HG02623 (cell line): Measurements from ENCODE around the gene MTURN.
"Not testable (repeated sequence)": the region's sequence is repeated elsewhere in the genome, so short reads cannot be mapped to it uniquely, and the experiment has no call there.

Experiments
- ATAC-seq: cut with Tn5 transposase; IDR thresholded peaks from one replicate; pipeline ENCODE4 v1.9.1; 2021; ENCODE audit warnings: moderate library complexity; ENCODE audit not compliant: unreplicated experiment

The MTURN gene

DNA sequence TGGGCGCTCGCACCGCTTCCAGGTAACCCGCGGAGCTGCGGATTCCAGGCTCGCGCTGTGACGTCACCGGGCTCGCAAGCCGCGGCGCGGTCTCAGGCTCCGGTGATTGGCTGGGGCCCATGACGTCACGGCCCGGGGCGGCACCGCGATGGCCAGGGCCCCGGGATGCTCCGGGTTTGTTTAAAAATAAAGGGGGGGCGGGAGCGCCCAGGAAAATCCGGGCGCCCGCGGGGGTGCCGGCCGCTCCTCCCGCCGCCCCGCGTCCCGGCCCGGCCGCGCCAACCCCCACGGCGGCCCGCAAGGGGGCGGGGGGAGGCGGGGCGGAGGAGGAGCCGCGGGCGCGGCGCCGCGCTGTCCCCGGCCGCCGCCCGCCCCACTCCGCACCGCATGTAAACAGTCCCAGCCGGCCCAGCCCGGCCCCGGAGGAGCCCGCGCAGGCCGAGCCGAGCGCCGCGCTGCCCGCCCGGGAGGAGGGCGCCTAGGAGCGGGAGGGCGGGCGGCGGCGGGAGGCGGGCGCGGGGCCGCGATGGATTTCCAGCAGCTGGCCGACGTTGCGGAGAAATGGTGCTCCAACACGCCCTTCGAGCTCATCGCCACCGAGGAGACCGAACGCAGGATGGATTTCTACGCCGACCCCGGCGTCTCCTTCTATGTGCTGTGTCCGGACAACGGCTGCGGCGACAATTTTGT, at the start of gene MTURN:
Gene MTURN (plus strand): TSS at position 376 of the 690 bp plus-strand sequence. CDS start 151 bp downstream, at position 527.
- ATAC-seq, result peak; percentile 84

DNA sequence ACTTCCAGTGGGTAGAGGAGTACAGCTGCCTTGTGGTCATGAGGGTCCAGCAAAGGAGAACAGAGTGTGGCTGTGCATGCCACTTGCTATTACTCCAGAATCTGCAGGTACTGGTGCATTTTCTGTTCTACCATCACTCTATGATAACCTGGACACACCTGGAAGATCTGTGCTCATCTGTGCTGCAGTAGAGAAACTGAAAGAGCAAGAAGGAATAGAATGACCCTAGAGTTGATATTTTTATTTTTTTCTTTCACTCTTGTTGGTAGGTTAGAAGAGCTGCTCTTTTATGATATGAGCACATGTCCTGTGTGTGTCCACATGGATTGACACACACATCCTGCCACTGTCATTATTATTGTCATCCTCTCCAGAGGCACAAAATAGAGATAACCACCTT, 48.3 kb upstream of the MTURN start:
- ATAC-seq, result no peak

DNA sequence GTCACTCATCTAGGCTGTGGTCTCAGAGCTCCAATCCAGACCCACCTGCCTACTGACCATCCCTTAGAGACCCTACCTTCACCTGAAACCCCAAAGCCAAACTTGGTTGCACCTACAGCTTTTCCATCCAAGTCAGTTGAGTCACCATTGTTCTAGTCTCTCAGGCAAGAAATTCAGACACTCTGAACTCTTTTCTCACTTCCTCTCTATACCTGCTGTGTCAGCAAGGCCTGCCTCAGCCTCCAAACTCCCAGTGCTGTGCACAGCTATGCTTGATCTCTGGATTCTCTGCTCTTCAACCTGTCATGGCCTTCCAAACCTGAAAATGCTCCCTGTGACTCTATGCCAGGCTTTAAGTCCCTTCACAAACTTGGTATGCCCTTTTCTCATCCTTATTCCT, 47.4 kb upstream of the MTURN start:
- ATAC-seq, result no peak

DNA sequence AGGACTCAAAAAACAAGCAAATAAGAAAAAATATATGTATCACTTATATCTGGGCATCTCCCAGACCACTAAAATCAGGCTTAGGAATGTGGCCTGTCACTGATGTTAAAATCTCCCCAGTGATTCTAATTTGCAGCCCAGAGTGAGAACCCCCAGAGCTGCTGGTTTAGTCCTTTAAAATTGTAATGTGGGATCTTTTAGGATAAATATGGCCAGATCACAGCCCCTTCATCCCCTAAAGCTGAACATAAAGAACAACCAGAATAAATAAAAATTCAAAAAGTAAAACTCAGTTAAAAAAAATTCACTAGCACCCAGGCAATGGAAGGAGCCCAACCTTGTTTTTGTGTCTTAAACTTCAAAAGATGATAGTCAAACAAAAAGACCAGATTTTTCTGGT, 46.4 kb upstream of the MTURN start:
- ATAC-seq, result no peak

DNA sequence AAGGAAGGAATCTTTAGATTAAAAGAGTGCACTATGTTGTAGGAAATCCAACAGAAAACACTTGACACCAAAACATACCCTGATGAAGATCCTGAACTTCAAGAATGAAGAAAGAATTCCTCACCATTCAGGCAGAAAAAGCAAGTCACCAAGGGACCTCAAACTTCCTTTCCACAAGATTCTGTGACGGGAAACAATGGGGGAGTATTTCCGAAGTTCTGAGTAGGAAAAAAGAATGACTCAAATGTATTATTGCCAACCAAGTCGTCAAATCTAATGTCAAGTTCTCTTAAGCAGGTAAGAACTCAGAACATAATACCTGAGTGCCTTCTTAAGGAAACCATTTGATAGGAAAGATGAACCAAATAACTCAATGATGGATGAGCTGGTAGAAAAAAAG, 44.7 kb upstream of the MTURN start:
- no peak for ATAC-seq

DNA sequence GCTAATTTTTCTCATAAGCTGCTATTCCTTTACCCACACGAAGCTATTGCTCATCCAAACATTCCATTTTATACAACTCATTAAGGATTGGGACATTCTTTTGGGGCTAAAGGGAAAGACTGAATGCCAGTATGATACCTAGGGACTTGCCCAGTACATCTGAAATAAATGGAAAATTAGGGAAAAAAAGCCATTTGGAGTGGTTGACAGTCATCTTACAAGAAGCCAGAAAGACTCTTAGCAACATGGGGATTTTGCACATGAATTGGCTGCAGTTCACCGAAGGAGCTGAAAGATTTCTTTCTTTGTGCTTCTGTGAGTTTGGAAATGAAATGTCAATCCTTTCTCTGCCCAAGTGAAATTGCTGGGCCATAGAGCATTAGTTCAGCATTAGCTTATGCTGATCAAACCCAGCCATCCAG, 43.3 kb upstream of the MTURN start:
- ATAC-seq, result no peak

DNA sequence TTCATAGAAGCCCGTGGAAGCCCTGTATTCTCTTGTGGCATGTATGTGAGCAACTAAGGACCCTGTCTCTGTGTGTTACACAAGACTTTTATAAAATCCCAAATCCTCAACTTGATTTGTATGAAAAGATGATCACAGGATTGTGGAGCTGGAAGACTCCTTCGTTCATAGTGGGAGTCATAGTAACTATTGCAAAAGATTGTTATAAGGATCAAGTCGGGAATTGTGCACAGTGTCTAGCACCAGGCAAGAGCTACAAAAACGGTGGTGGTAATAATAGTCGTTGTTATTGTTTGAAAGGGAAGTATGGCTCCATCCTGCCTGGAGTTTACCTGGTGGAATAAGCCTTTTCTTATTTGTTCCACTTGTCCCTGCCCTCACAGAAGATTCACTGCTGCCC, 42.8 kb upstream of the MTURN start:
- ATAC-seq, result no peak

DNA sequence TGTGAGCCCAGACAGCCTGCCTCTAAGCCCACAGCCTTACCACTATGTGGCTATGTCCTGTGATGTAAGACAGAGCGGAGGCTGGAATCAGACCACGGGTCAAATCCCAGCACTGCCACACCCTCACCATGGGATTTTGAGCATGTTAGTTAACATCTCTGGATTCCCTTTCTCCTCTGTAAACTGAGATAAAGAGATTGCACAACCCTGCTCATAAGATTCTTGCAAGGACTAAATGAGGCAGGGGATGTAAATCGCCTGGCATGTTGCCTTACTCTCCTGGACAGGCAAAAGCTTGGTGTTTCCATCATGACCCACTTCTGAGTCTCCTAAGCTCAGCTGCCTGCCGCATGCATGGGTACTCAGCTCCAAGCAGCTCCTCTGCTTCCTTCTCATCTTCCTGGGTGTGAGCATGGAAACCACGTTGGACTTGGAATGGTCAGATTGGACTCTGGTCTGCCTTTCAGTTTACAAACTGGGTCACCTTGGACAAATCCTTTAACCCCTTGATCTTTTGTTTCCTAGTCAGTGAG, 41.3 kb upstream of the MTURN start:
- ATAC-seq, result no peak

DNA sequence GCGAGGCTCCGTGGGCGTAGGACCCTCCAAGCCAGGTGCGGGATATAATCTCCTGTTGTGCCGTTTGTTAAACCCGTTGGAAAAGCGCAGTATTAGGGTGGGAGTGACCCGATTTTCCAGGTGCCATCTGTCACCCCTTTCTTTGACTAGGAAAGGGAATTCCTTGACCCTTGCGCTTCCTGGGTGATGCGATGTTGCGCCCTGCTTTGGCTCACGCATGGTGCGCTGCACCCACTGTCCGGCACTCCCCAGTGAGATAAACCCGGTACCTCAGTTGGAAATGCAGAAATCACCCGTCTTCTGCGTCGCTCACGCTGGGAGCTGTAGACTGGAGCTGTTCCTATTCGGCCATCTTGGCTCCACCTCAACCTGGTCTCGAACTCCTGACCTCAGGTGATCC, 36.2 kb upstream of the MTURN start:
- ATAC-seq, result not testable (repeated sequence)

DNA sequence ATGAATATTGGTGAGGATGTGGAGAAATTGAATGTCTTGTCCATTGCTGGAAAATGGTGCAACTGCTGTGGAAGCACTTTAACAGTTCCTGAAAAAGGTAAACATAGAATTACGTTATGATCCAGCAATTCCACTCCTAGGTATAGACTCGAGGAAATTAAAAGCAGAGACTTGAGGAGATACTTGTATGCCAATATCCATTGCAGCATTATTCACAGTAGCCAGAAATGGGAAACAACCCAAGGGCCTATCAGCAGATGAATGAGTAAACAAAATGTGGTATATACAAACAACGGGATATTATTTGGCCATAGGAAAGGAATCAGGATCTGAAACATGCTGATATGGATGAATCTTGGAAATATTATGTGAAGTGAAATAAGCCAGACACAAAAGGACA, 32.5 kb upstream of the MTURN start:
- ATAC-seq, result no peak

DNA sequence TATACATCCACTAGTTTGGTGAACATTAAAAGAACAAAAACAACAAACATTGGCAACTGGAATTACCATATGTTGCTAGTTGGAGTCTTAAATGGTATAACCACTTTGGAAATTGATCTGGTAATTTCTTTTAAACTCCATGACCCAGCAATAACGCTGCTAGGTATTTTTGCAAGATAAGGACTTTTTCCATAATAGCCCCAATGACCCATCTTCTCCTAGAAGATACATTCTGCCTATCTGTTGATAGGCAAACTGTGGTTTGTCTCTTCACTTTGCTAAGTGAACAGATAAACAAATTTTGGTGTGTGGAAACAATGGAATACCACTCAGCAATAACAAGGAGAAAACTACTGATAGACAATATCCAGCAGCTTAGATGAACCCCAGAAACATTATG, 30.6 kb upstream of the MTURN start:
- no peak for ATAC-seq

DNA sequence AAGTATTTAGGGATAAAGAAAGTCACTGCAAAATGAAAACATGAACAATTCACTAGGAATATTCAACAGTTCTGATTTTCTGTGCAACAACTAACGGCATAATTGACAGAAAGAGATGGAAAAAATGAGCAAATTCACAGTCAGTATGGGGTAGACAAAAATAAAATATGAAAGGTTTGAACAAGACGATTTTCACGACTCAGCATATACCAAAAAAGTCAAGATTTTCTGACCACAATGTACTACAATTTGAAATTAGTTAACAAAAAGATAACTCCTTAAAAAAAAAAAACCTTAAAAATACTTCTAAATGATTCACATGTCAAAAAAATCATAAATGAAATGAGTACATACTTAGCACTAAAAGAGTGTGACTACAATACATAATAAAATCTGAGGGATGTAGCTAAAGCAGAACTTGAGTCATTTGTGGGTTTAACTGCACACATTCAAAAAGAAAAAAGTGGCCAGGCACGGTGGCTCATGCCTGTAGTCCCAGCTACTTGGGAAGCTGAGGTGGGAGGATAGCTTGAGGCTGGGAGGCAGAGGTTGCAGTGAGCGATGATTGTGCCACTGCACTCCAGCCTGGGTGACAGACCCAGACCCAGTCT, 22.6 kb upstream of the MTURN start:
- ATAC-seq, result no peak

DNA sequence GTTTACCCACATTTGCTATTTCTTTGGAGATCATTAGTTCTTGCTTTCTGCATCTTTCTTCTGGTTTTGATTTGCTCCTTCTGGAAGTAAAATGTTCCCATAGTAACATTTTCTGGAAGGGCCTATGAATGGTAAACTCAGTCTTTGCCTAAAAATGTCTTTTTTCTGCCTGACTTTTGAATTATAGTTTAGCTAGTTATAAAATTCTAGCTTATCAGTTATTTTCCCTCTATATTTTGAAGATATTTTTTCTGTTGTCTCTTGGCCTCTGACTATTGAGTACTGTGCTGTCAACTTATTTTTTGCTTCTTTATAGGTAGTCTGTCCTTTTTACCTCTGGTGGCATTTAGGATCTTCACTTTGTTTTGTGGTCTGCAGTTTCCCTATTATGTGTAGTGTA, 21.6 kb upstream of the MTURN start:
- no peak for ATAC-seq

DNA sequence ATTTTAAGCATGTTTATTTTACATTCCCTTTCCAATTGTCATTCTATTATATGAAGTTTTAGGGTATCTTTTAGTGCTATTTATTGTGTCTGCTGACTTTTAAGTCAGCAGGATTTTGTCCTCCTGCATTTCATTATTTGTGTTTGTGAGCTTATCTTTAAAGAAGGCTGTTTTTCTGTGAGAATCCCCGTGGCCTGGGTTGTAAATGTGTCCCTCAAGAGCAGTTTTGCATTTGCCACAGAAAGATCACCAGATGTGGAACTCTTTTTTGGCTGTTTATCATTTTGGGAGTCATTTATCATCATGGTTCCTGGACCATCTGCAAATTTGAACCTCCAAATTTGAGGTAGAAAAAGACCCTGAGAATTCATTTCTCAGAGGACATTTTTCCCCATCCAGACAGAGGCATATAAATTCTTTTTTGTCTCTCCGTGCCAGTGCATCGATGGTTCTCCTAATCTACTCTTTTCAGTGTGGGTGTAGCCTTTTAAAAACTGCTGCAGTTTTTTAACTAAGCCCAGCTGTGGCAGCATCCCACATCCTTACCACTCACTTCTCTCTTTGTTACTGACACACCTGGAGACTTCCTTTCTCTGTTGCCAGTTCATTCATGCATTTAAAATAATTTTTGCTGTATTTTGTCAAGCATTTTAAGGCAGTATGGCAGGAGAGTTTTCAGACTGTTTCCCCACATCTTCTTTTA, 20.1 kb upstream of the MTURN start:
- ATAC-seq, result no peak

DNA sequence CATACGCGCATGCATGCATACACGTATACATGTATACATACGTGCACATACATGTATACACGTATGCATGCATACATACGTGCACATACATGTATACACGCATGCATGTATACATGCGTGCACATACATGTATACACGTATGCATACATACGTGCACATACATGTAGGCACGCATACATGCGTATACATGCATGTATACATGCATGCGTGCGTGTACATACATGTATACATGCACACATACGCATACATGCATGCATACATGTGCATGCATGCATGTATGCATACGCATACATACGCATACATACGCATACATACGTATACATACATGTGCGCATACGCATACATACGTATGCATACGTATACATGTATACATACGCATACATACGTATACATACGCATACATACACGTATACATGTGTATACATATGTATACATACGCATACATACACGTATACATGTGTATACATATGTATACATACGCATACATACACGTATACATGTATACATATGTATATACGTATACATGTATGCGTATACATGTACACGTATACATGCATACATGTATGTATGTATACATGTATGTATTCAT, 19.0 kb upstream of the MTURN start:
- no peak for ATAC-seq

DNA sequence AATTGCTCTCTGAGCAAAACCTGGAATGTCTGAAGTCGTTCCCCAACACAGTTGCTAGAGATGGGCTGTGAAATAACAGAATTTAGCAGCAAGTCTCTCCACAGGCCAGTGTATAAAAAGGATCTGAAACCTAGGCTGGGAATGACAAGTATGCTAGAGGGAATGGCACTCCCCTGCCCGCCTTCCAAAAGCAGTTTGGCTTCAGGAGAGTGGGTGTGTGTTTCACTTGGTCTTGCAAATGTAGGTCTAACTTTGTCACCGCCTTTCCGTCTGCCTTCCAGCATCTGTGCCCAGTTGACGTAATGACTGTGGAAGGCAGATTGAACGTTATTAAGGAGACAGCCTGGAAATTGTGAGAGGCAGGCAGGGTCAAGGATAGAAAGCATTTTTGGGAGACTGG, 18.0 kb upstream of the MTURN start:
- no peak for ATAC-seq

DNA sequence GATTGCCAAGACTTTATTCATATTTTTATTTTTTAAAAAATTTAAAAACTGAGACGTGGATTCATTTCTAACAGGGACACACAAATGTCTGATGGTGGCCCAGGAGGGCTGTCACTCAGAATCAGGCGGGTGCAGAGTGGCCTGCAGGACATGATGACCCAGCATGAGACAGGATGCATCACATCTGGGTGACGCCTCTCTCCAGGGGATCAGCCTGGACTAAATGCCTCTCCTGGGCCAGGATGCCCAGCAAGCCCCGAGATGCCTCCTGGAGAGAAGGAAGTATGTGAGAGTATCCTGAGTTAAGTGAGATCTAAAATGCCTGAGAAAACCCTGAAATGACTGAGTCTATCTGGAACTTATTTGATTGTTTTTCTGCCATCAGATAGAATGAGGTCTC, 16.9 kb upstream of the MTURN start:
- ATAC-seq, result no peak

DNA sequence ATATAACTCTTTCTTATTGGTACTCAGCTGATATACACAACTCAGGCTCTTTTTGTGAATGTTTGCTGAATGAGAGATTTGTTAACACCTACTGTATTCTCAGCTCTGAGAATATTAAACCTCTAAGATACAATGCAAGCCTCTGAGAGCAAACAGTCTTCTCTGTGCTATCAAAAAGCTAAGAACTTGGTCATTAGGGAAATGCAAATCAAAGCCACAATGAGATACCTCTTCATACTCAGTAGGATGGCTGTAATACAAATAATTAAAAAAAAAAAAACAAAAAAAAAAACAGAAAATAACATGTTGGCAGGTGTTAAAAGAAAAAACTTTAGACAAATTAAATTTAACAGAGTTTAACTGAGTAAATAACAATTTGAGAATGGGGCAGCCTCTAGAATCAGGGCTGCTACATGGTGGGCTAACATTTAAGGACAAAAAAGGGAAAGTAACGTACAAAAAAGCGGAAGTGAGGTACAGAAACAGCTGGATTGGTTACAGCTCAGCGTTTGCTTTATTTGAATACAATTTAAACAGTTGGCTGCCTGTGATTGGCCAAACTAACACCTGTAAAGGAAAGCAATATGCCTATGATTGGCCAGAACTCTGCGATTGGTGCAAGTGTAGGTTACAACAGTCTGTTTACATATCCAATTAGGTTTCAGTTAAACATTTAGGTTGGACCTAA, 14.8 kb upstream of the MTURN start:
- ATAC-seq, result no peak

DNA sequence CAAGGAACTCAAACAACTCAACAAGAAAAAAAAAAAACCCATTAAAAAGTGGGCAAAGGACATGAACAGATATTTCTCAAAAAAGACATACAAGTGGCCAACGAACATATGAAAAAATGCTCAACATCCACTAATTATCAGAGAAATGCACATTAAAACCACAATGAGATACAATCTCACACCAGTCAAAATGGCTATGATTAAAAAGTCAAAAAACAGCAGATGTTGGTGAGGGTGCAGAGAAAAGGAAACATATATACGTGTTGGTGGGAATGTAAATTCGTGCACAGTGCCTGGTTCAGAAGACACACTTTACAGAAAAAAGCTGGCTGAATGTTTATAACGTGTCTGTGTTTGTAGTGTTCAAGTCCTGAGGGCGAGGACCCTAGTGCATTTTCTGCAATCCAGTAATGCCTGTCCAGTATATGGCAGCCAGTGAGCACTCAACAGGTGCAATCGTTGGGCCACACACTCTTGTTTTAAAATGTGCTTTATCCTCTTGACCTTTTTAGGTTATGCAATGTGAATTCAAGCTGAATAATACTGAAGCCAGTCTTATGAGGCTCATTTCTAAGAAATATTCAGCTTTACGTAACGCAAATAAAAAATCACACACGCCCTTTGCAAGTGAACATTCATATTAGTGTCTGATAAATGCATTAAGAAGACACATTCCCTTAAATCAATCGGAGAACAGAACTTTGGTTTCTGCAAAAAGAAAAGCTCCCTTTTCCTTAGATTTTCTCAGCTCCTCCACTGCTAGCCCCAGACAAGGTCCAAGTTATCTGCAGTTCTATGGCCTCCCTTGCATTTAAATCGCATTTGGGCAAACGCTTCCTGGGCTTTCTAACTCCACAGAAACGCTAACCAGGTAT, 813 bp upstream of the MTURN start:
- no peak for ATAC-seq
